Stimulated activated CD8-positive, alpha-beta memory T cell treated with anti-CD3 and anti-CD28 coated beads, Interleukin-7, amount 100 ng/mL, for 1 hour (primary cell): ENCODE results near the gene MAD1L1.

ENCODE experiments used
- DNase-seq, 2 donors: peaks; one replicate each; pipeline ENCODE4 v3.0.0-alpha.2; 2020; ENCODE audit warnings: low read depth in 2 of 2

The MAD1L1 gene

GRCh38 chr7:2087744-2088143 lies 145.0 kb downstream of the MAD1L1 start:
- DNase-seq, result no peak

GRCh38 chr7:2086229-2086628 lies 146.5 kb downstream of the MAD1L1 start:
- no peak for DNase-seq

GRCh38 chr7:2085804-2086203 lies 146.9 kb downstream of the MAD1L1 start:
- DNase-seq, result no peak

GRCh38 chr7:2084781-2085505 lies 147.8 kb downstream of the MAD1L1 start:
- no peak for DNase-seq

GRCh38 chr7:2084331-2084730 lies 148.4 kb downstream of the MAD1L1 start:
- no peak for DNase-seq

- no peak for DNase-seq
Observed at GRCh38 chr7:2083362-2083761, 149.4 kb downstream of the MAD1L1 start.

- DNase-seq, result no peak
Observed at GRCh38 chr7:2082139-2082998, 150.4 kb downstream of the MAD1L1 start.

GRCh38 chr7:2081526-2082135 lies 151.1 kb downstream of the MAD1L1 start:
- DNase-seq, result no peak

- no peak for DNase-seq
Observed at GRCh38 chr7:2080477-2080876, 152.3 kb downstream of the MAD1L1 start.

GRCh38 chr7:2080060-2080387 lies 152.7 kb downstream of the MAD1L1 start:
- DNase-seq, result no peak

- DNase-seq, result no peak
Observed at GRCh38 chr7:2079332-2080059, 153.2 kb downstream of the MAD1L1 start.

- DNase-seq, result no peak
Observed at GRCh38 chr7:2078899-2079298, 153.8 kb downstream of the MAD1L1 start.

GRCh38 chr7:2076649-2077064 lies 156.1 kb downstream of the MAD1L1 start:
- no peak for DNase-seq

- DNase-seq, result no peak
Observed at GRCh38 chr7:2075811-2076210, 156.9 kb downstream of the MAD1L1 start.

GRCh38 chr7:2074691-2075090 lies 158.1 kb downstream of the MAD1L1 start:
- DNase-seq, result no peak

- no peak for DNase-seq
Observed at GRCh38 chr7:2072798-2073197, 159.9 kb downstream of the MAD1L1 start.

- DNase-seq, result no peak
Observed at GRCh38 chr7:2072042-2072441, 160.7 kb downstream of the MAD1L1 start.

- no peak for DNase-seq
Observed at GRCh38 chr7:2071133-2071832, 161.5 kb downstream of the MAD1L1 start.

GRCh38 chr7:2070151-2070763 lies 162.5 kb downstream of the MAD1L1 start:
- DNase-seq, result no peak

- no peak for DNase-seq
Observed at GRCh38 chr7:2069472-2069860, 163.3 kb downstream of the MAD1L1 start.
